ENCODE results near the gene STAT6.
A peak's percentile ranks its signal among the peaks of the same experiment; 100 is the strongest.
"Not testable (repeated sequence)": the region's sequence is repeated elsewhere in the genome, so short reads cannot be mapped to it uniquely, and the experiment has no call there.

Gene STAT6

GRCh38 chr12:57087010-57087690, 24.0 kb downstream of the STAT6 start:
- peak; percentile 54 for ATAC-seq (ENCODE audit: low read depth)
- Mint-ChIP-seq H3K36me3 (no peaks in the 10 kb centered on the region), H3K27ac (peak overlapping the region; percentile 96)

GRCh38 chr12:57086493-57087009, 24.6 kb downstream of the STAT6 start:
- H3K4me1 Mint-ChIP-seq, result peaks cover 26% of the 10 kb centered on the region

More at GRCh38 chr12:57087010-57087690, 24.0 kb downstream of the STAT6 start:
- DNase-seq (ENCODE audit: low spot score in 2 of 2), result peak; percentile 73 to 74
- H3K4me3 Mint-ChIP-seq, result peak overlapping the region; percentile 94
- peaks cover 27% of the 10 kb centered on the region for H3K4me1 Mint-ChIP-seq
- H3K27me3 Mint-ChIP-seq, result no peaks in the 10 kb centered on the region
- no peaks in the 10 kb centered on the region for H3K9me3 Mint-ChIP-seq

DNA sequence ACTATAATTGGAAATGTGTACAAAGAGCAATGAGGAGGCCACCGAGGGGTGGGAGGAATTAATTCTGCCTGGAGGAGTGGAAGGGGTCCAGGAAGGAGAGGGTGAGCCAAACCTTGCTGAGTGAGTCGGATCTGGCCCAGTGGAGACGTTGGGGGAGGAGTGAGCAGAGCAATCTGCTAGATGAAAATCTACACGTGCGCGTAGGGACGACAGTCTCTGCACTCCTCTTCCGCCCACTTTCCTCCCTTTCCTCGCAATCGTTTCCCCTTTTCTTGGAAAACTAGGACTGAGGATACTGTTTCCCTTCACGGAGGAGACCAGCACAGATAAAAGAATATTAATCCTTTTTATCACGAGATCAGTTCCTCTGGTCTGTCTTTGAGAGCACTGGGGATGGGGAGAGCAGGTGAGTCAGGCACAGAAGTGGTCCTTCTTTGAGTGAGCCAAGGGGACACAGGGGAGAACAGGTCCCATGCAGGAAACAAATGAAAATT, 25.1 kb downstream of the STAT6 start:
- no peak for DNase-seq (ENCODE audit: low spot score in 2 of 2)
- Mint-ChIP-seq H3K9me3 (no peaks in the 10 kb centered on the region), H3K27ac (peak overlapping the region; percentile 96), H3K4me3 (peak overlapping the region; percentile 94), H3K27me3 (no peaks in the 10 kb centered on the region), H3K4me1 (peaks cover 26% of the 10 kb centered on the region), H3K36me3 (no peaks in the 10 kb centered on the region)
- no peak for ATAC-seq (ENCODE audit: low read depth)

More at GRCh38 chr12:57086493-57087009, 24.6 kb downstream of the STAT6 start:
- ATAC-seq (ENCODE audit: low read depth) (peak; percentile 19), DNase-seq (ENCODE audit: low spot score in 2 of 2) (no peak)
- Mint-ChIP-seq H3K4me3 (peak overlapping the region; percentile 94), H3K9me3 (no peaks in the 10 kb centered on the region), H3K27me3 (no peaks in the 10 kb centered on the region), H3K27ac (peak overlapping the region; percentile 96), H3K36me3 (no peaks in the 10 kb centered on the region)

DNA sequence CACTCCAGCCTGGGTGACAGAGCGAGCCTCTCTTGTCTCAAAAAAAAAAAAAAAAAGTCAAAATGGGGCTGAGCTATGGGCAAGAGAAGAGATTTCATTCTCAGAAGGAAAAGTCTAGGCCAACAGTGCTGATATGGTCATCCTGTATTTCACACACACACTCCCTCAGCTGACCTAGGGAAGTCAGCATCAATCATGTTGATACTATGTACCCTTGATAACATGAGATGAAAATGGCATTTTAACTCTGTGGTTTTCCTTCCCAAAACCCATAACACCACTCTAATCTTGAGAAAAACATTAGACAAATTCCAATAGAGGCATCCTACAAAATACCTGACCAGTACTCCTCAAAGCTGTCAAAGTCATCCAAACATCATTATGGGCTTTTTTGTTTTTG, 30.3 kb downstream of the STAT6 start:
- no peaks in the 10 kb centered on the region for H3K9me3 Mint-ChIP-seq
- no peak overlapping the region for H3K4me3 Mint-ChIP-seq
- peaks cover 11% of the 10 kb centered on the region for H3K4me1 Mint-ChIP-seq

GRCh38 chr12:57079821-57080220, 31.3 kb downstream of the STAT6 start:
- Mint-ChIP-seq H3K4me3 (peak overlapping the region; percentile 52), H3K27me3 (no peaks in the 10 kb centered on the region), H3K9me3 (no peaks in the 10 kb centered on the region), H3K4me1 (peaks cover 4% of the 10 kb centered on the region), H3K27ac (no peak overlapping the region), H3K36me3 (peaks cover 2% of the 10 kb centered on the region)
- ATAC-seq (ENCODE audit: low read depth) (no peak), DNase-seq (ENCODE audit: low spot score in 2 of 2) (no peak)

More for the DNA sequence above, 30.3 kb downstream of the STAT6 start:
- ATAC-seq (ENCODE audit: low read depth) (no peak), DNase-seq (ENCODE audit: low spot score in 2 of 2) (no peak)
- H3K27me3 Mint-ChIP-seq, result no peaks in the 10 kb centered on the region
- no peak overlapping the region for H3K27ac Mint-ChIP-seq
- H3K36me3 Mint-ChIP-seq, result peaks cover 2% of the 10 kb centered on the region

- peaks cover 2% of the 10 kb centered on the region for H3K36me3 Mint-ChIP-seq
- H3K27me3 Mint-ChIP-seq, result no peaks in the 10 kb centered on the region
- H3K4me3 Mint-ChIP-seq, result peak within 1 kb of the TSS; percentile 88
- no peaks in the 10 kb centered on the region for H3K9me3 Mint-ChIP-seq
- H3K4me1 Mint-ChIP-seq, result peaks cover 4% of the 10 kb centered on the region
- peak; percentile 91 for ATAC-seq (ENCODE audit: low read depth)
- H3K27ac Mint-ChIP-seq, result peak within 1 kb of the TSS; percentile 95
- DNase-seq (ENCODE audit: low spot score in 2 of 2), result peak; percentile 76 to 94
Measured at GRCh38 chr12:57078519-57079404, 32.4 kb downstream of the STAT6 start, which contains the start of gene NEMP1. NEMP1 (minus strand) TSS chr12:57078791; CDS start chr12:57078745, 46 bp downstream.

- H3K27ac Mint-ChIP-seq, result peak overlapping the region; percentile 71
Measured at GRCh38 chr12:57073566-57074450, 37.4 kb downstream of the STAT6 start.

GRCh38 chr12:57072661-57073060, 38.5 kb downstream of the STAT6 start:
- H3K36me3 Mint-ChIP-seq, result peaks cover 7% of the 10 kb centered on the region
- H3K9me3 Mint-ChIP-seq, result no peaks in the 10 kb centered on the region
- peak overlapping the region; percentile 71 for H3K27ac Mint-ChIP-seq
- peak overlapping the region; percentile 81 for H3K4me3 Mint-ChIP-seq
- ATAC-seq (ENCODE audit: low read depth) (no peak), DNase-seq (ENCODE audit: low spot score in 2 of 2) (no peak)
- H3K27me3 Mint-ChIP-seq, result no peaks in the 10 kb centered on the region
- H3K4me1 Mint-ChIP-seq, result peaks cover 18% of the 10 kb centered on the region

More at GRCh38 chr12:57073566-57074450, 37.4 kb downstream of the STAT6 start:
- not testable (repeated sequence) for H3K9me3 Mint-ChIP-seq; H3K36me3 Mint-ChIP-seq; H3K27me3 Mint-ChIP-seq; DNase-seq (ENCODE audit: low spot score in 2 of 2); ATAC-seq (ENCODE audit: low read depth)
- Mint-ChIP-seq H3K4me1 (peaks cover 21% of the 10 kb centered on the region), H3K4me3 (peak overlapping the region; percentile 65)

DNA sequence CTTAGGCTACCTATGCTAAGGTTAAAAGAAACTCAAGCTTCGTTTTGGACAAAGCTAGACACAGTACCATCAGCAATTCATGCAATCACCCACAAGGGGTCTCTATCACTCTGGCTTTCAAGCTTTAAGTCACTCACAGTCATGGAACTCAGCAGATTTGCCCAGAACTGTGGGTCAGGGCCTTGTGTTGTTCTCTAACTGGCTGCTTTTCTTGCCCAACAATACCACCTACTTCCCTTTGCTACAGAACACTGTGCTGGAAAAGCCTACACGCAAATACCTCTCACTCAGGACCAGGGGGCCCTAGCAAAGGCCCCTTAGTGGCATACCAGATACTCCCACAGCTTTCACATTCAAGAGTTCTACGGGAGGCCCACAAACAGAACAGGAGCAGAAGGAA, 41.6 kb downstream of the STAT6 start:
- peak overlapping the region; percentile 25 for H3K27ac Mint-ChIP-seq
- H3K27me3 Mint-ChIP-seq, result no peaks in the 10 kb centered on the region
- no peak overlapping the region for H3K4me3 Mint-ChIP-seq
- peak; percentile 98 for ATAC-seq (ENCODE audit: low read depth)
- no peaks in the 10 kb centered on the region for H3K9me3 Mint-ChIP-seq
- H3K36me3 Mint-ChIP-seq, result peaks cover 9% of the 10 kb centered on the region
- peaks cover 20% of the 10 kb centered on the region for H3K4me1 Mint-ChIP-seq
- DNase-seq (ENCODE audit: low spot score in 2 of 2), result peak in 1 of 2 donors; percentile 66

- H3K27ac Mint-ChIP-seq, result peak overlapping the region; percentile 93
- DNase-seq (ENCODE audit: low spot score in 2 of 2), result no peak
- ATAC-seq (ENCODE audit: low read depth), result no peak
- no peak overlapping the region for H3K4me3 Mint-ChIP-seq
- no peaks in the 10 kb centered on the region for H3K9me3 Mint-ChIP-seq
- peaks cover 15% of the 10 kb centered on the region for H3K4me1 Mint-ChIP-seq
- H3K36me3 Mint-ChIP-seq, result peaks cover 8% of the 10 kb centered on the region
- no peaks in the 10 kb centered on the region for H3K27me3 Mint-ChIP-seq
Measured at GRCh38 chr12:57066245-57066644, 44.9 kb downstream of the STAT6 start.

- DNase-seq (ENCODE audit: low spot score in 2 of 2), result peak in 1 of 2 donors; percentile 61
- peak overlapping the region; percentile 93 for H3K27ac Mint-ChIP-seq
Measured at GRCh38 chr12:57063991-57064685, 47.0 kb downstream of the STAT6 start.

GRCh38 chr12:57058454-57058853, 52.7 kb downstream of the STAT6 start:
- ATAC-seq (ENCODE audit: low read depth), result peak; percentile 76
- Mint-ChIP-seq H3K9me3 (no peaks in the 10 kb centered on the region), H3K27ac (peak overlapping the region; percentile 53), H3K4me3 (peak overlapping the region; percentile 63), H3K36me3 (peaks cover 11% of the 10 kb centered on the region), H3K4me1 (peaks cover 22% of the 10 kb centered on the region), H3K27me3 (no peaks in the 10 kb centered on the region)
- DNase-seq (ENCODE audit: low spot score in 2 of 2), result no peak

More at GRCh38 chr12:57063991-57064685, 47.0 kb downstream of the STAT6 start:
- ATAC-seq (ENCODE audit: low read depth), result peak; percentile 98
- H3K4me3 Mint-ChIP-seq, result peak overlapping the region; percentile 66
- no peaks in the 10 kb centered on the region for H3K9me3 Mint-ChIP-seq
- peaks cover 9% of the 10 kb centered on the region for H3K36me3 Mint-ChIP-seq
- H3K27me3 Mint-ChIP-seq, result no peaks in the 10 kb centered on the region
- peaks cover 11% of the 10 kb centered on the region for H3K4me1 Mint-ChIP-seq

All from memory B cell (primary cell).